Measurements from ENCODE around the gene ERC2. TPM values are rescaled to one million over a fixed set of nuclear protein-coding genes. Genes with fewer than 3 reads are reported as not detected.

Gene ERC2
- total and polyA plus RNA-seq, 2 donors (not counting 3 experiments of a cell fraction or from before 2014, with no cell fraction given): 5.6 to 15.5 TPM

GRCh38 chr3:56321892-56322291, 146.4 kb downstream of the ERC2 start:
- FAIRE-seq (no peak), DNase-seq (ENCODE audit: low read depth, low spot score) (no peak)
- dilution Hi-C loops (cut with MboI; ENCODE audit: extremely low pct_ligation_motif_present, low sequenced_read_pairs) (no loop called here), intact Hi-C loops (cut with micrococcal nuclease) (no loop called here)
- H2AFZ ChIP-seq (ENCODE audit: low read depth, low read length): no peak overlapping the region
- no peak overlapping the region for H3K9ac ChIP-seq (replicated peaks; ENCODE audit: extremely low read depth, insufficient read depth, low read length)
- no peaks in the 10 kb centered on the region for H3K9me3 ChIP-seq (replicated peaks; ENCODE audit: control insufficient read depth, insufficient read depth, low read length)
- H3K27ac ChIP-seq (ENCODE audit: insufficient read depth, low read depth, low read length): no peak overlapping the region
- no peak overlapping the region for H3K4me3 ChIP-seq (replicated peaks in 1 of 3; ENCODE audit: insufficient read depth in 1 of 3, low read depth in 1 of 3, low read length in 3 of 3)
- no peaks in the 10 kb centered on the region for H4K20me1 ChIP-seq (replicated peaks; ENCODE audit: control insufficient read depth, extremely low read depth, insufficient read depth, low read length)
- H3K79me2 ChIP-seq (ENCODE audit: control insufficient read depth, insufficient read depth, low read length): no peaks in the 10 kb centered on the region
- H3K9me1 ChIP-seq (replicated peaks; ENCODE audit: control insufficient read depth, extremely low read depth, insufficient read depth, low read length): no peaks in the 10 kb centered on the region
- no TSS peak for BruUV-seq (replicated peaks)
- ChIA-PET POLR2A (no interaction called here), CTCF (interaction anchor here (0.9 to 1.3 kb wide), 3 partner anchors 14 to 19 kb away, joined by 3 to 4 read pairs (median 3); no protein-coding TSS in a partner anchor)
- peaks cover 17% of the 10 kb centered on the region for H3K4me1 ChIP-seq (ENCODE audit: control insufficient read depth, extremely low read depth, insufficient read depth, low read length)
- no peaks in the 10 kb centered on the region for H3K27me3 ChIP-seq (ENCODE audit: control insufficient read depth in 2 of 2, insufficient read depth in 2 of 2, low read length in 2 of 2)
- no peak overlapping the region for H3K4me2 ChIP-seq (ENCODE audit: insufficient read depth, low read length)
- H3K36me3 ChIP-seq (ENCODE audit: control insufficient read depth in 2 of 2, extremely low read depth in 1 of 2, insufficient read depth in 2 of 2, low read length in 2 of 2): no peaks in the 10 kb centered on the region
- no peak for TF ChIP-seq POLR2AphosphoS5 (IDR thresholded peaks at IDR 0.05; ENCODE audit: insufficient read depth, low read depth, low read length)
- no peak for TF ChIP-seq POLR2A (IDR thresholded peaks at IDR 0.05; ENCODE audit: low read depth, low read length)
- TF ChIP-seq GATA2 (IDR thresholded peaks at IDR 0.05; ENCODE audit: insufficient read depth, insufficient read length, low read depth, low read length): no peak
- no peak for TF ChIP-seq CTCF (IDR thresholded peaks at IDR 0.05; ENCODE audit: extremely low read depth in 1 of 2, insufficient read depth in 1 of 2, low read depth in 1 of 2, low read length in 2 of 2)
- no peak for TF ChIP-seq MAX (IDR thresholded peaks at IDR 0.05; ENCODE audit: insufficient read depth, insufficient read length)
- TF ChIP-seq FOS (IDR thresholded peaks at IDR 0.05; ENCODE audit: borderline replicate concordance, insufficient read depth, low read length): no peak
- no peak for TF ChIP-seq JUN (IDR thresholded peaks at IDR 0.05; ENCODE audit: borderline replicate concordance, insufficient read depth, insufficient read length, low read depth)
- TF ChIP-seq MYC (IDR thresholded peaks at IDR 0.05; ENCODE audit: low read depth, low read length): no peak
- no peak for TF ChIP-seq EZH2 (IDR thresholded peaks at IDR 0.05; ENCODE audit: borderline replicate concordance, low read depth, low read length, severe bottlenecking)
